HepG2 (cell line): Measurements from ENCODE around the gene C1QTNF12. TPM values are rescaled to one million over a fixed set of nuclear protein-coding genes. Genes with fewer than 3 reads are reported as not detected.

Experiments used
- CENPT ChIP-seq: sonication (generic); formaldehyde crosslinking; IDR thresholded peaks from 2 replicates; pipeline ENCODE4 v1.8.0; 2022; ENCODE audit warnings: low read depth, mild to moderate bottlenecking, moderate library complexity, missing genetic modification reagents
- CTCF ChIP-seq: sonication (generic); formaldehyde crosslinking; IDR thresholded peaks from 2 replicates; pipeline ENCODE4 v1.5.0; 2020; ENCODE audit warnings: mild to moderate bottlenecking, missing genetic modification reagents, moderate library complexity
- E2F5 ChIP-seq: sonication (generic); formaldehyde crosslinking; conservative IDR thresholded peaks from 2 replicates; pipeline ENCODE4 v1.4.0; 2020; ENCODE audit warnings: missing genetic modification reagents
- HNF1A ChIP-seq, 2 experiments: sonication (generic) in 1 of 2; formaldehyde crosslinking in 1 of 2; IDR thresholded peaks; 2 replicates each; pipeline versions ENCODE4 v1.4.0 to v1.6.1; 2016 to 2020; ENCODE audit warnings: borderline replicate concordance in 1 of 2, low read depth in 1 of 2, mild to moderate bottlenecking in 1 of 2, missing genetic modification reagents in 1 of 2
- KIAA2018 ChIP-seq: sonication (generic); formaldehyde crosslinking; IDR thresholded peaks from 2 replicates; pipeline ENCODE4 v1.5.0; 2020; ENCODE audit warnings: mild to moderate bottlenecking, missing genetic modification reagents, borderline replicate concordance
- PITX1 ChIP-seq: sonication (generic); formaldehyde crosslinking; IDR thresholded peaks from 2 replicates; pipeline ENCODE4 v1.5.1; 2020; ENCODE audit warnings: mild to moderate bottlenecking, missing genetic modification reagents
- SIN3A ChIP-seq: IDR thresholded peaks from 2 replicates; pipeline ENCODE4 v1.6.1; 2011; ENCODE audit warnings: low read depth, mild to moderate bottlenecking, control low read depth, low read length, borderline replicate concordance
- WIZ ChIP-seq: sonication (generic); formaldehyde crosslinking; IDR thresholded peaks from 2 replicates; pipeline ENCODE4 v1.5.1; 2020; ENCODE audit warnings: mild to moderate bottlenecking, missing genetic modification reagents
- ZFP82 ChIP-seq: sonication (generic); formaldehyde crosslinking; IDR thresholded peaks from 2 replicates; pipeline ENCODE4 v1.5.1; 2020; ENCODE audit warnings: mild to moderate bottlenecking, missing genetic modification reagents, borderline replicate concordance
- ZNF33A ChIP-seq: sonication (generic); formaldehyde crosslinking; IDR thresholded peaks from 2 replicates; pipeline ENCODE4 v1.5.1; 2020; ENCODE audit warnings: missing genetic modification reagents, mild to moderate bottlenecking, moderate library complexity, borderline replicate concordance
- polyA plus RNA-seq, 8 experiments: library from polyadenylated mRNA; depleted of rRNA in 3 of 8; stranded (reverse) in 7 of 8; unstranded in 1 of 8; fragments of >200 nt; fragmentation: Illumina TruSeq in 4 of 8; extraction: Trizol in 4 of 8; gene quantifications; 2 replicates each; pipeline versions ENCODE4 v1.2.1 to v1.2.3, GENCODE V29; 2011 to 2016; ENCODE audit warnings: low read depth in 4 of 8, missing spikeins in 1 of 8, mixed read lengths in 1 of 8; ENCODE audit not compliant: insufficient read depth in 1 of 8
- total RNA-seq, 5 experiments: library from RNA; depleted of rRNA; stranded (reverse); fragments of >200 nt; fragmentation: Illumina TruSeq; extraction: Trizol; gene quantifications; 2 replicates each; pipeline ENCODE4 v1.2.3, GENCODE V29; 2016; ENCODE audit warnings: low read depth in 1 of 5

Gene C1QTNF12
- total and polyA plus RNA-seq, 2 of the 13 experiments (the other 11 are each of a cell fraction or from before 2014, with no cell fraction given): 0.18 to 0.64 TPM

DNA sequence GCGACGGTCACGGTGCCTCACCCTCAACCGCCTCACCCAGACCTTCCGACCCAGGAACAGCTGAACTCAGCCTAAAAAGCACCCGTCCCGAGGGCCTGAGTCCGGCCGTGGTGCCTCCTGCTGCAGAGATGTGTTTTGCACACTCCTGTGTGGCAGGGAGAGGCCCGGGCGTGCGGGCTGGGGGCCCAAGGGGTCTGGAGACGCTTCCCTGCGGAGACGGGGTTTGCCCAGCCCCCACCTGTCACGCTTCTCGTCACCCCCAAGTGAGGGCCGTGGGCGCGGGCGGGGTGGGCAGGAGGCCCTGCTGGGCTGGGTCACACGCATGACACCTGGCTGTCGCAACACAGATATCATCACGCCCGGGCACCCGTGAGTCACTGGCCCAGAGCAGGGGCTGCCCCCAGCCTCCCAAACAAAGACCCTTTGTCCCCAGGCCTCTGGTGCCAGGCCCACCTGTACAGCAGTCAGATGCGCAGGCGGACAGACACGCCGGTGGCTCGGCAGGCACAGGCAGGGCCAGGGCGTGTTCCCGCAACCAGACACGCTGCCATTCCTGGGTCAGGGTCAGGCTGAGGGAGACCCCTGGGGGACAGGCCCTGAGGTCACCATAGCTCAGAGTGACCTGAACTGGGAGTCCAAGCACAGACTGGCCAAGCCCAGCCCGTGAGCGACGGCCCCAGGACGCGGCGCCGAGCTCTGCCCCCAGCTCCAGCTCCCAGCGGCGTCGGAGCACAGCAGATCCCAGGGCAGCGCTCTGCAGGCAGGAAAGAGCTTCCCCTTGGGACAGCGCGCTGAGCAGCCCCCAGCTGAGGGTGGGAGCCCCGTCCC, 8.4 kb downstream of the C1QTNF12 start (continued):
- TF ChIP-seq KIAA2018 (no peak), CENPT (CRISPR knock-in tag) (0 out of 2 replicates have a peak, but pooled peaks have one; percentile 12), CTCF (peak; percentile 45; the same call in 1 of the 2 replicates), ZFP82 (CRISPR knock-in tag) (peak; percentile 77; the same call in 1 of the 2 replicates), E2F5 (no peak), PITX1 (peak; percentile 5; the same call in 1 of the 2 replicates), HNF1A (IDR thresholded peaks at IDR 0.05; ENCODE audit: low read depth) (no peak), HNF1A (CRISPR knock-in tag; IDR thresholded peaks at IDR 0.05; ENCODE audit: borderline replicate concordance) (0 out of 2 replicates have a peak, but pooled peaks have one; percentile 20), ZNF33A (CRISPR knock-in tag) (0 out of 2 replicates have a peak, but pooled peaks have one; percentile 53), WIZ (CRISPR knock-in tag) (0 out of 2 replicates have a peak, but pooled peaks have one; percentile 42), SIN3A (peak; percentile 62; the same call in 1 of the 2 replicates)
